Hematopoietic multipotent progenitor cell (in vitro differentiated cells): ENCODE measurements around the gene RNF144B. TPM values are rescaled to one million over a fixed set of nuclear protein-coding genes. Genes with fewer than 3 reads are reported as not detected.

ENCODE experiments used
- DNase-seq, 3 donors: peaks; one replicate each; pipeline ENCODE4 v3.0.0-alpha.2; 2011 to 2015; ENCODE audit warnings: low read depth in 2 of 3, low spot score in 2 of 3
- total RNA-seq: library from RNA; depleted of rRNA; stranded (reverse); fragments of >200 nt; gene quantifications from one replicate; pipeline ENCODE4 v1.2.3, GENCODE V29; 2012

RNF144B gene
- total RNA-seq, 1 donor = 16.7 TPM

DNA sequence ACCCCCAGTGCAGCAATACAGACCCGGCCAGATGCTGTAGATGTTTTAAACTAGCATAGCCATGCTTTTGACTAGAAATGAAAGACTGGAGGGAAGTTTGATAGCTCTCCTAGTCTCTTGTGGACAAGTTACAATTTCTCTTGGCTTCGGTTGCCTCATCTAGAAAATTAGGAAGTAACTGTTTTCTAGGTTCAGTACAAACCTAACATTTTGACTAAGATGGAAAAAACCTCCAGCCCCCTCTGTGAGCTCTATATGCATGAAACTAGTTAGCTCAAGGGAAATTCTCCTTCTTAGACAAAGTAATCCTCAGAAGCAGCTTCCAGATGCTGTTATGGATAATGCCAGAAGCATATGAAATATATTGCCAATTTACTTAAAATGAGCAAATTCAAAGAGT is 86.6 kb downstream of the RNF144B start:
- no peak for DNase-seq

DNA sequence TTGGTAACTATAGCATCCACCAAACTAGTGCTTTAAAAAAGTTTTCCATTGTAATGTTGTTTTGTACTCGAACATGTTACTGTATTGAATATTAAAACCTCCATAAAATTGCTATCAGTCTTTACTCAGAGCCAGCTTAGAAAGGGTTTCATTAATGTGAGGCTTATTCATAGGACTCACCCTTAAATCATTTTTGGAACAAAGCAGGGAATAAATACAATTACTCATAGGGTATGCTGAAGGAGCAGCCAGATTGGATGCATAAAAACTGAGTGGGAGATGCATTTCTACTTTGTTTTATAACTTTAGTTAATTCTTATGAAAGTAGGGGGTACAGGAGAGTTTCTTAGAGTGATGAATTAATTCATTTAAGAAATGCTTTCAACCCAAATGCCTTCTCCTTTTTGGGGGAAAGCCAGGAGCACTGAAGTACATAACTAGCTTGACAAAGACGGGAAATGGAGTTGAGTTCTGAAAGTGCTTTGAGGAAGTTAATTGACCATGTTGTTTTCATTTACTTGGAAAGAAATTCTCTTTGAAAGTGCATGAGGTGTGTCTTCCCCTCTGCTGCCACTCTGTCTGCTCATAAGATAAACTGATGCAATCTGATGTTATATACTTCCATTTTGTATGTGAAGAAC is 90.3 kb downstream of the RNF144B start:
- peak in 1 of 3 donors; percentile 52 for DNase-seq

DNA sequence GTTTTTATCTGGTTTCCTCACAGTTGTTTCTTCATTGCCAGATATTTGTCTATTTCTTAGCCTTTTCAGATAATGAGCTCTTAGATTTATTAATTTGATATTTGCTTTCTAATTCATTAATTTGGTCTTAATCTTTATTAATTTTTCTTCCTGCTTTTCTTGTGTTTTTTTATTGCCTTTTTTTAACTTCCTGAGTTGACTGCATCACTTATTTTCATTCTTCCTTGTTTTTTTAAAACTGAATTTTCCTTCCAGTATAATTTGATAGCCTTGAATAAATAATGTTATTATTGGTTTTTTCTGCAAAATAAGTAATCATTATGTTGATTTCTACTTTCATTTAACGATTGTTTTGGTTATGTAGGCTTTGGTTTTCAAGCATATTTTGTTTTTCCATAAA is 91.5 kb downstream of the RNF144B start:
- no peak for DNase-seq

DNA sequence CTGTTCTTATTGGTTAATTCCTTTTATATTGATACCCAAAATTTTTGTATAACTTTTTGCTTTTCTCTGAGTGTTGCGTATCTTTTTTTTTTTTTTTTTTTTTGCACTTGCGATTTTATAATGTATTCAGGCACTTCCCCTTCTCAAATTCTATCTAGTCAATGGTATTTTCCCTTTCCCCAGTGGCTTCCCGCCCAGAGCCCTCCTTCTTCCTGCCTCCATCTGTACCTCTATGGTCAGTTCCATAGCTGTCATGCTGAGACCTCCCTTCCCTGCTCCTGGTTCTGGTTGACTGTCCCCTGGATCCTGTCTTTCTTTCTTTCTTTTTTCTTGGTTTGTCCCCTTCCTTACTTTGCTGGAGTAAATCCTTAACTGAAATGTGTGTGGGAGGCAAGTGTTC is 94.7 kb downstream of the RNF144B start:
- DNase-seq = no peak

DNA sequence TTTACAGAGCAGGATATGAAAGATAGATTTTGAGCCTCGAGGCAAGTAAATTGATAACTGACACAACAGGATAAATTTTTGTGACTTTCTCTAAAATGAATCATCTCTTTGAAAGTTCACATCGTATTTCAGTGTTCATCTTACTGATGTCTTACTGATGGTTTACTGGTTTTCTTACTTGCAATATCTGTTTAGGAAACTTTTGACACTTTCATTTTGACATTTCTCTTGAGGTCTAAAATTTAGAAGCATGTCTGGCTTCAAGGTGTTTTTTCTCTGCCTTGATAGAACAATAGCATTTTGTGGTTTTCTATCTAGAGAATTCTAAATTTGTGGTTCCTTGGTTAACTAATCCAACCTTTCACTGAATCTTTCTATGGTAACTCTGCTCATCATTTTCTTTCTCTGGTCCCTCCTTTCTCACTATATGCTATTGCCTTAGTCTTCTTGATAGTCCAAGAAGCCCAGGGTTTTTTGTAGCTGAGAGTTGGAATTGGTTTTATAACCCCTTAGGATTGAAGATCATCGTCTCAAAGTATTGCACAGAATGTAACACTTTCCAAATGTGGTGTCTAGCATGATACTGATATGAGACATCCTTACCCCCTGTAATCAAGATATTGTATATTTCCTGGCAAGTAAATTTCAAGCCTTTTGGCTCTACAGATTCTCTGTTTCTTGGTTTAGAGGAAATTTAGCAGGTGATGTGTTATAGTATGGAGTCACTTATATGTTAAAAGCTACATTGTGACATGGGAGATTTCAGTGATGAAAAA is 98.7 kb downstream of the RNF144B start:
- no peak for DNase-seq

DNA sequence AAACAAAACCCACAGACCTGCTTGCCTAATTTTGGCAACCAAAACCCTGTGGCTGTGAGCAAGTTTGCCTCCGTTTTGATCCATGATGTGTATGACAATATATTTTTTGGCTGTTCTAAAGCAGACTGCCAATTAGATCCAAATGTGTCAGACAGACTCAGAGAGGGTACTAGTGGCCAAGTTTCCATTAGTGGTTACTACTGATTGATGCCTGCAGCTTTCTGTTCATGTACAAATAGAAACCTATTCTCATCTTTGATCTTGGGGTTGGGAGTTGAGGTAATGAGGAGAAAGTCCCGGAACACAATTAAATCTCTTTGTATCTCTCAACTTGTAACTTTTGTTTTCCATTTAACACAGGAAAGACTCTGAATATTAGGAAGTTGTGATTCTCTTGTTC is 100.9 kb downstream of the RNF144B start:
- DNase-seq = no peak

DNA sequence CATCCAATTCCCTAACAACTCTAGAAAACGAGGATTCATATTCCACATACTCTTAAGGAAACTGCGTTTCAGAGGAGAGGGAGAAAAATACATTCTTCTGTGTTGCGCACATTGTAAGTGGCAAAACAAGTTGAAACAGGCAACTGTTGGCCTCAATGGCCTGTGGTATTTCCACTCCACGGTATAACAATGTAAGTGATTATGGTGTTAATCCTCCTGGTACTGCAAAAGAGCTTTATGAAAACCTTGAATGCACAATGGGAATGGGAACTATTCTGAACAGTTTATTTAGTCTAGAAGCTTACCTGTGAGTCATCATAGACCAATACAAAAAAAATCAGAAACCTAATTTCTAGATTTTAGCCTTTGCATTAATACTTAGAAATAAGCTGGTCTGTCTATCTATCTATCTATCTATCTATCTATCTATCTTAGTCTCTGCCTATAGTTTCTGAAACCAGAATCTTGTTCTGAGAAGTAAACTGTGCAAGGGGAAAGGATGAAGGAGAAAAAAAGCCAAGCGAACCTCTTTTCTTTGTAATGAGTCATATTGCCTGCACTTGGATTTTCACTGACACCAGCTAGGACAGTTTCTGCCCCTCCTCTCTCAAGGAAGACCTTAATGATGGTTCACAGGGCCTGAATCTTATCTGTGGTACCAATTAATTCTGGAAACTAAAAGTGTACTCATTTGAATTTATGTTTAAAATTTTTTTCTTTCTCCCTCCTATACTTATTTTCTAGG is 101.5 kb downstream of the RNF144B start:
- DNase-seq = no peak

DNA sequence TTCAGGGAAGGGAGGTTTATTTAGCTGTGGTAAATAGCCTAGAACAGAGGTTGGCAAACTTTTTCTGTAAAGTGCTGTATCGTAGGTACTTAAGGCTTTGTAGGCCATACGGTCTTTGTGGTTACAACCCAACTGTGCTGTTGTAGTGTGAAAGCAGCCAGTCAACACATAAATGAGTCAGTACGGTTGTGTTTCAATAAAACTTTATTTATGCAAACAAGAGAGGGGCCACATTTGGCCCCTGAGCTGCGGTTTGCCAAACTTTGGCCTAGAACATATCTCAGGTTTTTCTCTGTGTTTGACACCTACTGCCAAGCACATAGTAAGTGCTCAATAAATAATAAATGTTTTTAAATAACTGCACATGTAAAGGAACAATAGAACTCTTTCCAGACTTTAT is 102.2 kb downstream of the RNF144B start:
- no peak for DNase-seq

DNA sequence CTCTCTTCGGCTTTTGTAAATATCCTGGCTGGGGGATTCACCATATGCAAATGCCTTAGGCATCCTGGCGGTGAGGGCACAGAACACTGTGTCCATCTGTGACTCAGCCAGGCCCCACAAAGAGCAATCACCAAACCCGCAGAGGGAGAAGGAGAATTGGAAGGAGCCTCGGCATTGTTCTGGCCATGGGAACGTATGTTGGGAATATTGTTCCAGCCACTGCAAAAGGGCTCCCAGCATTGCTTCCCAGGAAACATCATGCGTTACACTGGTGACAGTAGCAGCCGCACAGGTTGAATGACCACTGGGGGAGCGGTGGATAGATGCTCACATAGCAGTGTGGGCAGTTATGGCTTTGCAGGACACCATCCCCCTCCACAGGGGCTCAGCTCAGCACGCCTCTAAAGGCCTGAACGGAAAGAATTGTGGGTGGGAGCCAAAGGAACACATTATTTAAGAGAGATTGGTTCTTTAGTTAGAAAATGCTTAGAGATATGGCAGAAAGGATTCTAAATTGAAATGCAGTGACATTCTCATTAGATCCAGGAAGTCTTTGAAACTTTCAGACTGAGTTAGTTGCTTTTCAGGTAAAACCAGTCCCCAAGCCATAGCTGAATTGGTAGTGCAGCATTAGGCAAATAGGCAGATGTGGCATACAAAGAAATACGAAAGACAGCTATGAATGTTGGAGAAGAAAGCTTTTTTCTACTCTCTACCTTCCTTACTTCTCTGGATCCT is 104.3 kb downstream of the RNF144B start:
- no peak for DNase-seq

DNA sequence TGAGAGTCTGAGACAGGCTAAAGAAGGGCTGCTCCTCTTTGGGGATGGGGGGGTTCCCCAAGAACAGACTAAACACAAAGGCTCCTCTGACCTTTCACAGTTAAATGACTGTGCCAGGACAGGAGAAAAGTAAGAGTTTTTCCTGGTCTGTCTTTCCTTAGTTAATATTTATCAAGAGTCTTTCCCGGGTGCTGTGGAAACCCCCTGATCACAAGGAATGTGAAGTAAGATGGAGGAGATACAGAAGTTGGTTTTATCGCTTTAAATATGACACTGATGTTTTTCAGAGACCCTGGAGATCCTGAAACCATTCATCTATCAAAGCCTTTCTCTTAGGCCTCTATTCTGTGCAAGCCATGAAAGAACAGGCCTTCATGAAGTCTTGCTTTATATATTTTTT is 105.8 kb downstream of the RNF144B start:
- no peak for DNase-seq

DNA sequence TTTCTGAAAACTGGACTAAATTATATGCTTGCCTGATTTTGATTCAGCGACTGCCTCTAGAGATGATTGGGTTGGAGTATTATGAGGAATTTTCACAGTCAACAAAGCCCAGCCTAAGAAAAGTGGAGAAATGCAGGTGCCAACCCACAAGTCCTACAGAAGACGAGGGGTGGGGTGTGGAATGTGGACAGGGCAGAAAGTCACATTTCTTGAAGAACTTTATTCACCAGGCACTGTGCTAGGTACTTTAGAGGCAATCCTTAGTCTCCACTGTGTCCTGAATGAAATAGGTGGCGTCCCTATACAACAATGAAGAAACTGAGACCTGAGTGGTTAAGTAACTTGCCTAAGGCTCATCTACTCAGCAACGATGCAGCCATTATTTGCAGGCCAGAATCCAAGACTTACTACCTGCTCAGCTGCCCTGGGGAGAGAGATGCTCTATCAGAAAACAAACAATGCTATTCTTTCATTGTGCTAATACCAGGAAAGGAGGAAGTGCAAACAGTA is 106.3 kb downstream of the RNF144B start:
- no peak for DNase-seq

DNA sequence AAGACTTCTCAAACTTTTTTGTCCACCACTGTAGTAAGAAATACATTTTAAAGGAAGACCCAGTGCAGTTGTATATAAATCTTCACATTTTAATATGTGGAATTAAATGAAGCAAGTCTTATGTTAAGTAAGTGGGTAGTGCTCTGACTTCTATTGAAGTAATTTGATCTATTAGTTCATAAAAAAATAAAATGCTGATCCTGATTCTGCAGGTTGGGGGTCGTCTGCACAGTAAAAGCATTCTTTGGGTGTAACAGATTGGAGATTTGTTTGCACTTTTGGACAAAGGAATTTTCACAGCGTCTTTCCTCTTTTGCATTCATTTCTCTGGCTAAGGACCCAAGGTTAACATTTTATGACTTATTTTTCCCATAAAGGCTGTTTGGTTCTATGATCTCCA is 106.8 kb downstream of the RNF144B start:
- no peak for DNase-seq

DNA sequence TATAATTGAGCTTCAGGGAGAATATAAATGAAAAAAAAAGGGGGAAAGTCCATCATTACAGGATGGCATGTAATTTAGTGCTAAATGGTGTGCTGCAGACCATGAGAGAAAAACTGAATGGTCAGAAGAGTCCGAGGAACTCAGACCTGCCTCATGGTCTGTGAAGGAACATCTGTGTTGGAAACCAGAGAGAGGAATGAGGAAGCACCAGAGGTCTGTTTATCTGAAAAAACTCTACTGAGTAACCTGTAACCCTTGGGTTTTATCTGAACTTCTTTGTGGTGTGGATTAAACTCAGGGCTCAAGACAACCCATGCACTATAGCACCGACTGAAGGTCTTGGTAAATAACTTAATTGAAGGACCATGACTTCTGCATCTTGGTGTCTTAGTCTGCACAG is 108.1 kb downstream of the RNF144B start:
- DNase-seq = no peak

DNA sequence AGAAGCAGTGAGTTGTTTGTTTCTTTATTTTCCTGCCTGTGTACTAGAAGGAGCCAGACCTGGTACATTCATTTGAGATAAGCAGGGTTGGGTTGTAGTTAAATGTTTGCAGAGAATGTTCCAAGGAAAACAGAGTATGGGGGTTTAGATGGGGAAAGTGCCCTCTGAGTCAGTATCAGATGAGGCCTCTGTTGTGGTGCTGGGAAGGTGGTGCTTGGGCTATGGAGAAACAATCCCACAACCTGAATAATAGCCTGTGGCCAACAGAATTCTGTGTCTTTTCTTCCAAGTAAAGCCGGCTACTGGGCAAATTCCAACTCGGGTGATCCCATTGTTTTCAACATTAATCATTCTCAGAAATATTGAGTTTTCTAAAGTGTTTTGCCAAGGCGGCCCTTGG is 109.3 kb downstream of the RNF144B start:
- DNase-seq = no peak

DNA sequence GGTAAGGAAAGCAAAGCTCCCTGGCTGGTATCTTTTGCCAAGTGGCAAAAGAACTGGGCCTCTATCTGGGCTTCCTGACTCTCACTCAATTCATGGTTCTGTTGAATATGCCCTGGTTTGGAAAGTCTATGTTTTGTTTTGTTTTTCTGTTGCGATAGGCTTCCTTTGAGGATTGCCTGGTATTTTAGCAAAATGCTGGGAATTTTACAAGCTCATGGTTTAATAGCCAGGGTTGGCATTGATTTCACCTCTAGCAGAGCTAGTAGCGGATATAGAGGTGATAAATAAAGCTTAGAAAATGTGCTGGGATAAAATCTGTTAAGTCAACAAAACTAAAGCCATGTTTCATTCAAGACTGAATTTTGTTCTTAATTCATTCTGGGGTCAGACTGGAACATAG is 109.9 kb downstream of the RNF144B start:
- no peak for DNase-seq

DNA sequence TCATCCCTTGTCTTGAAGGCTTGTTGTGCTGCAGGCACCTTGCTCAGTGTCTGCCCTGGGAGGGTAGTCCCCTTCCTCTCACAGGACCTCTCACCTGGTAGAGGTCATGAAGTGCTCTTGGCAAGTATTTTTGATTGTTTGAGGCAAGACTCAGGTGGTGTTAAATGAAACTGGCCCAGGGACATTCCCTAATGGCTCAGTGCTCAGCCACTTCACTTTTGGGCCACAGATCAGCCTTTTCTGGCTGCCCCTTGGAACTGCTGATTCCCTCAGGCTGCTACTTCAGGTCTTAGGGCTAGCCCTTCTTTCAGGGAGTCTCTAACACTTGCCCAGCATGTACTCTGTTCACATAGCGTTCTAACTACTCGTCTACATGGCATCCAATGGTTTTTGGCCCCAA is 111.3 kb downstream of the RNF144B start:
- DNase-seq = no peak

DNA sequence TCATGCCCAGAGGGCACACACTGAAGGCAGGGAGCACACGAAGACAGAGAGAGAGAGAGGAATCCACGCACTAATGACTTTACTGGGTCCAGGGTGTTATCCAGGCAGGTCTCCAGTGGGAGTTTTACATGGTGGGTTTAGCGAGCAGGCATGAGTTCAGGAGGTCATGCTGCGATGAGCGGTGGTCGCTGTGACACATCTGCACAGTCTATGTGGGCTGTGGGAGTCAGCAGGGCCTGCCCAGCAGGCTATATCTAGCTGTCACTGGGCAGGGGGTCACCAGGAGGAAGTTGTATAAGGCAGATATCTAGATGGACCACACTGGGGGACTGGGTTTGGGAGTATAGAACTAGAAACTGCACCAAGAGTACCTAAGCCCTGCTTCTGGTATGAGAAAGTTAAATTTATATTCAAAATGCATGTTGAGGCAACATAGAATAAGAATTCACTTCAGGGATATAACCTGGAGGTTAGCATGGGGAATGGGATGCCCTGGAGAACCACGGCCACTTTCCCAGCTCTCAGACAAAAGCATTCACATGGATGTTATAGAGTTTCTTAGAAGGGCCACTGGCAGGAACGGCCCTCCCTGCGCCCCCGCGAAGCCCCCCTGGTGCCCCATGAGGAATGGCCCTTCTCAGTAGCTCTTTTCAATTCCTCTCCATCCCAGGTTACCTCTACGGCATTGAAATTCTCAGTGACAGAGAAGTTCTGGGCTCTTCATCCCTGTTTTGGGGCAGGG is 113.9 kb downstream of the RNF144B start:
- DNase-seq = no peak

DNA sequence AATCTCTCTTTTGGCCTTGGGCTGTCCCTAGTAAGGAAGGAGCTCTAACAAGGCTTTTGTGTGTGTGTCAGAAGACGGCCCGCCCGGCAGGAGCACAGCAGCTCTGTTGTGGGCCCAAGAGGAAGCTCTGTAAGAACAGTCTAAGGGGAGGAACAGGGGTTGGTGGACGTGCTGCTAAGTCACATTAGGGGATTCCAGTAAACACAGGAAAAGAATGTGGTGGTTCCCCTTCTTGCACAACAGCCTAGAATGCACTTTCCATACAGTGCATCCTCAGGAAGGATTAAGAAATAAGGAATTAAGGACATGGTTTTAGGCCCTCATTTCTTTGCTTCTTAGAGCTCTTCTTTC is 114.5 kb downstream of the RNF144B start:
- DNase-seq = peak in 2 of 3 donors; percentile 75 to 82

DNA sequence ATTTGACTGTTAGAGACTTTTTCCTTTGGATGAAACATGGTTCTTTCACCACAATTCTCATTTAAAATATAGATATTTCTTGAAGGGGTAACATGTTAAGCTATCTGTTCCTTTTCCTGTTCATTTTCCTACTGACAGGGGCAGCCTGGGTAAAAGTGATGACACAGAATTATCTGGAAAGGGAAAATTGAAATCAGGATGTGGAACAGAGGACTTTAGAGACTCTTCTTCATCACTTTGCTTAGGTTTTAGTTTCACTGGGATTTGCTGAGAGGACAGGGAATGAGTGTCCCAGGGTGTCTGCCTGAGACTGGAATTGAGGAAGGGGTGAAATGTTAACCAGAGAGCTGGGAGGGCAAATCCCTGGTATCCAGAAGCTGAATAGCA is 116.0 kb downstream of the RNF144B start:
- no peak for DNase-seq

DNA sequence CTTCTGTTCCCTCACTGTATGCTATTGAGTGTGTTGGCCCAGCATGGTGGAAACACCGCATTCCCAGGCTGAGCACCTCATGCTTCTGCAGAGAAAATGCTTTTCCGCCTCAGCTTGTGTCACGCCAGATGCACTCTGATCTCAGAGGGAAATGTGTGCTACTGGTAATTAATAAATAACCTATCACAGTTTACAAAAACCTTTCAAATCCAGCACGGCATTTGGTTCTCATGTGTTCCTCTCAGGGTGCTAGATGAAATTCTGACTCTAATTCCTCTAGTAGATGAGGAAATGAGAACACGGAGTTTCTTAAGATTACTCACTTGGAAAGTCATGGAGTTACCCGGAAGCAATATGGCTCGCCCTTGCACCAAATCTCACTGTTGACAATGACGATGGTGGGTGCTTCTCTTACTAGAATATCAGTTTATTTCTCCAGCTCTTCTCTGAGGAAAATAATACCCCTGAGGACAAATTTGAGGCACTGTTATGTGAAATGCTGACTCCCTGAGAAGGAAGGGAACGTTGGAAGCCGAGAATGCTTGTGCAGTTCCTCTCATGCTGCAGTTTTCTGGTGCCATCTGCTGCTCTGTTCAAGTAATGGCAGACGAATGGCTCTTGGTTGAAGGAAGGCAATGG is 116.6 kb downstream of the RNF144B start:
- peak; percentile 7 to 83 (median 63) for DNase-seq
